SU-DHL-6 (cell line): ENCODE measurements around the gene NLRP6.

Experiments
- H2AFZ ChIP-seq: fragments of 200-600 bp; sonication (generic); 2 replicates; pipeline ENCODE4 v1.6.1; 2014; ENCODE audit warnings: low read depth, mild to moderate bottlenecking, moderate library complexity, mixed read lengths, antibody characterized with exemption, low read length; ENCODE audit not compliant: severe bottlenecking
- H3F3A ChIP-seq: fragments of 200-600 bp; shearing (Covaris generic); 2 replicates; pipeline ENCODE4 v1.6.0; 2016; ENCODE audit warnings: antibody characterized with exemption, mild to moderate bottlenecking; ENCODE audit not compliant: insufficient read depth
- H3K27ac ChIP-seq: fragments of 200-600 bp; sonication (generic); 2 replicates; pipeline ENCODE4 v1.5.1; 2016; ENCODE audit warnings: low read depth, mild to moderate bottlenecking, low read length, moderate library complexity, mixed read lengths
- H3K27me3 ChIP-seq: fragments of 200-600 bp; sonication (generic), shearing (Covaris generic); 2 replicates; pipeline ENCODE4 v1.6.0; 2014; ENCODE audit warnings: mild to moderate bottlenecking, low read length
- H3K36me3 ChIP-seq: fragments of 200-600 bp; sonication (generic); 2 replicates; pipeline ENCODE4 v1.6.1; 2014; ENCODE audit warnings: mild to moderate bottlenecking, low read length, mixed read lengths
- H3K4me2 ChIP-seq: fragments of 300-600, 200-600 bp; shearing (Covaris generic), sonication (generic); 2 replicates; pipeline ENCODE4 v1.6.0; 2014; ENCODE audit warnings: low read length, low read depth, mild to moderate bottlenecking; ENCODE audit not compliant: poor library complexity, severe bottlenecking
- H3K4me3 ChIP-seq: fragments of 200-600 bp; sonication (generic); 2 replicates; pipeline ENCODE4 v1.5.1; 2014; ENCODE audit warnings: antibody characterized with exemption, low read length, mild to moderate bottlenecking, mixed read lengths; ENCODE audit not compliant: insufficient read depth, poor library complexity, severe bottlenecking
- H3K79me2 ChIP-seq: fragments of 200-600 bp; sonication (generic); 2 replicates; pipeline ENCODE4 v1.6.1; 2014; ENCODE audit warnings: mild to moderate bottlenecking, low read length, moderate library complexity; ENCODE audit not compliant: insufficient read depth
- H3K9ac ChIP-seq: fragments of 200-600 bp; sonication (generic); 2 replicates; pipeline ENCODE4 v1.7.0; 2014; ENCODE audit warnings: mild to moderate bottlenecking, low read length
- H3K9me2 ChIP-seq: fragments of 200-600 bp; sonication (generic); replicated peaks from 2 replicates; pipeline ENCODE4 v1.6.1; 2014; ENCODE audit warnings: low read length; ENCODE audit not compliant: insufficient read depth
- H3K9me3 ChIP-seq: fragments of 200-600 bp; sonication (generic); 2 replicates; pipeline ENCODE4 v1.6.1; 2014; ENCODE audit warnings: low read length, mixed read lengths; ENCODE audit not compliant: insufficient read depth
- H4K20me1 ChIP-seq: fragments of 200-600 bp; sonication (generic); 2 replicates; pipeline ENCODE4 v1.6.1; 2014; ENCODE audit warnings: low read depth, mild to moderate bottlenecking, antibody characterized with exemption, low read length, moderate library complexity, mixed read lengths
- EZH2phosphoT487 ChIP-seq: fragments of 200-600 bp; sonication (generic), shearing (Covaris generic); conservative IDR thresholded peaks from 2 replicates; pipeline ENCODE4 v1.6.1; 2018; ENCODE audit warnings: mild to moderate bottlenecking, antibody characterized with exemption, low read length, moderate library complexity, mixed read lengths
- TF ChIP-seq, protein P1 (sequence below): fragments of 200-600 bp; sonication (generic); IDR thresholded peaks from one replicate; pipeline ENCODE4 v1.5.1; 2017; ENCODE audit warnings: antibody characterized with exemption, mild to moderate bottlenecking, low read length, moderate library complexity; ENCODE audit not compliant: insufficient read depth, poor library complexity, severe bottlenecking

The NLRP6 gene

GRCh38 chr11:255816-256215, 22.4 kb upstream of the NLRP6 start:
- TF ChIP-seq, protein P1, sequence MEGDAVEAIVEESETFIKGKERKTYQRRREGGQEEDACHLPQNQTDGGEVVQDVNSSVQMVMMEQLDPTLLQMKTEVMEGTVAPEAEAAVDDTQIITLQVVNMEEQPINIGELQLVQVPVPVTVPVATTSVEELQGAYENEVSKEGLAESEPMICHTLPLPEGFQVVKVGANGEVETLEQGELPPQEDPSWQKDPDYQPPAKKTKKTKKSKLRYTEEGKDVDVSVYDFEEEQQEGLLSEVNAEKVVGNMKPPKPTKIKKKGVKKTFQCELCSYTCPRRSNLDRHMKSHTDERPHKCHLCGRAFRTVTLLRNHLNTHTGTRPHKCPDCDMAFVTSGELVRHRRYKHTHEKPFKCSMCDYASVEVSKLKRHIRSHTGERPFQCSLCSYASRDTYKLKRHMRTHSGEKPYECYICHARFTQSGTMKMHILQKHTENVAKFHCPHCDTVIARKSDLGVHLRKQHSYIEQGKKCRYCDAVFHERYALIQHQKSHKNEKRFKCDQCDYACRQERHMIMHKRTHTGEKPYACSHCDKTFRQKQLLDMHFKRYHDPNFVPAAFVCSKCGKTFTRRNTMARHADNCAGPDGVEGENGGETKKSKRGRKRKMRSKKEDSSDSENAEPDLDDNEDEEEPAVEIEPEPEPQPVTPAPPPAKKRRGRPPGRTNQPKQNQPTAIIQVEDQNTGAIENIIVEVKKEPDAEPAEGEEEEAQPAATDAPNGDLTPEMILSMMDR = no peak
- no peak for TF ChIP-seq EZH2phosphoT487
- H3K27ac ChIP-seq = no peak overlapping the region

GRCh38 chr11:256952-257737, 21.1 kb upstream of the NLRP6 start:
- Histone ChIP-seq H3K27me3 (no peaks in the 10 kb centered on the region), H3K36me3 (0 out of 2 replicates have a peak, but pooled peaks cover 2% of the 10 kb centered on the region), H3K9me3 (no peaks in the 10 kb centered on the region), H3K79me2 (no peaks in the 10 kb centered on the region), H3K9ac (no peak overlapping the region), H3K4me3 (no peak overlapping the region), H3K9me2 (no peaks in the 10 kb centered on the region), H4K20me1 (no peaks in the 10 kb centered on the region), H3K27ac (no peak overlapping the region), H3K4me2 (no peak overlapping the region), H2AFZ (no peak overlapping the region), H3F3A (peaks cover 6% of the 10 kb centered on the region; the same call in 1 of the 2 replicates)
- TF ChIP-seq, protein P1 = no peak
- TF ChIP-seq EZH2phosphoT487 = no peak

More at GRCh38 chr11:255816-256215, 22.4 kb upstream of the NLRP6 start:
- Histone ChIP-seq H3K36me3 (peaks cover 6% of the 10 kb centered on the region; the same call in 1 of the 2 replicates), H4K20me1 (no peaks in the 10 kb centered on the region), H3K9ac (no peak overlapping the region), H3K27me3 (no peaks in the 10 kb centered on the region), H3K79me2 (no peaks in the 10 kb centered on the region), H3K9me2 (no peaks in the 10 kb centered on the region), H3K4me2 (no peak overlapping the region), H3K4me3 (no peak overlapping the region), H3F3A (peaks cover 6% of the 10 kb centered on the region; the same call in 1 of the 2 replicates), H3K9me3 (no peaks in the 10 kb centered on the region), H2AFZ (no peak overlapping the region)

DNA sequence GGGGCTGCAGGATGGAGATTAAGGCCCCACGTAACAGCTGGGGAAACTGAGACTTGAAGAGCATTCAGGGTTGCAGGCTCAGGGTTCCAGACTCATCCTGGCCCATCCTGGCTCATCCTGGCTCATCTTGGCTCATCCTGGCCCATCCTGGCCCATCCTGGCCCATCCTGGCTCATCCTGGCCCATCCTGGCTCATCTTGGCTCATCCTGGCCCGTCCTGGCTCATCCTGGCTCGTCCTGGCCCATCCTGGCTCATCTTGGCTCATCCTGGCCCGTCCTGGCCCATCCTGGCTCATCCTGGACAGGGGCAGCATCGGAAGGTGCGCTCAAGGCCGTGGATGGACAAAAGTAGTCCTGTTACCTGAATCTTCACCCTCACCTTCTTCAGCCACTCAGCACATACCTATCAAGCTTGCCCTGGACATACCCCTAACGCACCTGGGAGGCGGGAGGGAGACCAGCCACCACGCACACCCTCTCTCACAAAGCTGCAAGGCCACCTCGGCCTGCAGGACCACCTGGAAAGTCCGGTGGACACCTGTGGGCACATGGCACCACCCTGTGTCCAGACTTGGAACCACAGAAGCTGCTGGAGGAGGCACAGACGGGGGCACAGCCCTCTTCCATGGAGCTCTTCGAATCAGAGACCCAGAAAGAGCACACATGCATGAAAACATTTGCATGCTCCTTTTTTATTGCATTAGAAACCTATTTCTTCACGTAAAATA, 20.3 kb upstream of the NLRP6 start:
- Histone ChIP-seq H3F3A (peaks cover 6% of the 10 kb centered on the region; the same call in 1 of the 2 replicates), H3K36me3 (no peaks in the 10 kb centered on the region), H2AFZ (no peak overlapping the region), H3K9ac (no peak overlapping the region), H3K79me2 (no peaks in the 10 kb centered on the region), H3K9me3 (no peaks in the 10 kb centered on the region), H3K4me3 (no peak overlapping the region), H3K27me3 (no peaks in the 10 kb centered on the region), H3K9me2 (no peaks in the 10 kb centered on the region), H3K27ac (no peak overlapping the region), H3K4me2 (no peak overlapping the region), H4K20me1 (no peaks in the 10 kb centered on the region)
- TF ChIP-seq, protein P1 = no peak
- TF ChIP-seq EZH2phosphoT487 = no peak
